Stimulated activated naive CD8-positive, alpha-beta T cell treated with anti-CD3 and anti-CD28 coated beads, Interleukin-15, amount 100 ng/mL, for 72 hours (primary cell): ENCODE measurements around the gene RPUSD1.
A peak's percentile ranks its signal among the peaks of the same experiment; 100 is the strongest.
"Not testable (repeated sequence)": the region's sequence is repeated elsewhere in the genome, so short reads cannot be mapped to it uniquely, and the experiment has no call there.

Source experiments
- ATAC-seq: fragments of 150-1000 bp; cut with Tn5 transposase; 2 replicates; pipeline ENCODE4 v1.10.0; 2021; ENCODE audit warnings: mild to moderate bottlenecking, moderate library complexity
- DNase-seq, 2 donors: peaks; one replicate each; pipeline ENCODE4 v3.0.0; 2021 to 2022
- H3K27ac Mint-ChIP-seq, 2 donors: one replicate each; pipeline ENCODE4 v1.8.0; 2022; ENCODE audit warnings: mild to moderate bottlenecking in 2 of 2, mixed read lengths in 2 of 2, moderate library complexity in 2 of 2
- H3K27me3 Mint-ChIP-seq: one replicate; pipeline ENCODE4 v1.8.0; 2022; ENCODE audit warnings: mixed read lengths
- H3K4me1 Mint-ChIP-seq: one replicate; pipeline ENCODE4 v1.8.0; 2022; ENCODE audit warnings: mild to moderate bottlenecking, mixed read lengths
- H3K4me3 Mint-ChIP-seq, 2 donors: one replicate each; pipeline ENCODE4 v1.8.0; 2022; ENCODE audit warnings: mild to moderate bottlenecking in 2 of 2, mixed read lengths in 2 of 2, moderate library complexity in 1 of 2
- H3K9me3 Mint-ChIP-seq, 2 donors: one replicate each; pipeline ENCODE4 v1.8.0; 2022; ENCODE audit warnings: mixed read lengths in 2 of 2

Gene RPUSD1, protein sequence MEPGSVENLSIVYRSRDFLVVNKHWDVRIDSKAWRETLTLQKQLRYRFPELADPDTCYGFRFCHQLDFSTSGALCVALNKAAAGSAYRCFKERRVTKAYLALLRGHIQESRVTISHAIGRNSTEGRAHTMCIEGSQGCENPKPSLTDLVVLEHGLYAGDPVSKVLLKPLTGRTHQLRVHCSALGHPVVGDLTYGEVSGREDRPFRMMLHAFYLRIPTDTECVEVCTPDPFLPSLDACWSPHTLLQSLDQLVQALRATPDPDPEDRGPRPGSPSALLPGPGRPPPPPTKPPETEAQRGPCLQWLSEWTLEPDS

DNA sequence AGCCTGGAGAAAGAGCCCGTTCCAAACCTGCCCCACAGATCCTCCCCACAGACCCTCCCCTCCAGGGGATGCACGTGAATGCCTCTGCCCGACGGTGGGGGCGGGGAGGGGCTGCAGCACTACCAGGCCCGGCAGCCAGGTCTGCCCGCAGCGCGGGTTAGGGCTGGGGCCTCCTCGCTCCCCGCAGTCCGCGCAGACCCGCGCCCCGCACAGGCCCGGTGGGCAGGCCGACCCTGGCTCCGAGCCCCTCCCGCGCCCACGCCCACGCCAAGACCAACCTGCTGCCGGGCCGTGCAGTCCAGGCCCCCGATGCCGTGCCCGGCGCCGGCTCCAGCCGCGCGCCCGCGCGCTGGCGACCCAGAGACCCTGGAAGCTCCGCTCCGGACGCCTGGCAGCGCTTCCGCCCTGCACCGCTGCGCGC, at the start of gene RPUSD1:
Gene RPUSD1 (minus strand): TSS at position 404 of the 421 bp plus-strand sequence. CDS start 644 bp downstream, outside the sequence.
- peak; percentile 54 for ATAC-seq

DNA sequence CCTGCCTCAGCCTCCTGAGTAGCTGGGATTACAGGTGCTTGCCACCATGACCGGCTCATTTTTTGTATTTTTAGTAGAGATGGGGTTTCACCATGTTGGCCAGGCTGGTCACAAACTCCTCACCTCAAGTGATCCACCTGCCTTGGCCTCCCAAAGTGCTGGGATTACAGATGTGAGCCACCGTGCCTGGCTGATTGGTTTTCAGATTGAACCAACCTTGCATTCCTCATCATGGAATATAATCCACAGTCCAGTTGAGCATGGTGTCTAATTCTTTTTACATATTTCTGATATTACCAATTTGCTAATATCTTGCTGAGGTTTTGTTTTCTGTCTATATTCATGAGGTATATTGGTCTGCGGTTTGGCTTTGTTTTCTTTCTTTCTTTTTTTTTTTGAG, 48.6 kb upstream of the RPUSD1 start:
- ATAC-seq, H3K4me1 Mint-ChIP-seq: not testable (repeated sequence)

More for the DNA sequence above, at the start of gene RPUSD1:
- H3K4me3 Mint-ChIP-seq = peak within 1 kb of the TSS; percentile 89 to 92
- peaks cover 51% of the 10 kb centered on the region for H3K4me1 Mint-ChIP-seq
- DNase-seq = peak in 1 of 2 donors; percentile 58
- H3K27ac Mint-ChIP-seq = peak within 1 kb of the TSS; percentile 85 to 86
- no peaks in the 10 kb centered on the region for H3K27me3 Mint-ChIP-seq
- no peaks in the 10 kb centered on the region for H3K9me3 Mint-ChIP-seq

DNA sequence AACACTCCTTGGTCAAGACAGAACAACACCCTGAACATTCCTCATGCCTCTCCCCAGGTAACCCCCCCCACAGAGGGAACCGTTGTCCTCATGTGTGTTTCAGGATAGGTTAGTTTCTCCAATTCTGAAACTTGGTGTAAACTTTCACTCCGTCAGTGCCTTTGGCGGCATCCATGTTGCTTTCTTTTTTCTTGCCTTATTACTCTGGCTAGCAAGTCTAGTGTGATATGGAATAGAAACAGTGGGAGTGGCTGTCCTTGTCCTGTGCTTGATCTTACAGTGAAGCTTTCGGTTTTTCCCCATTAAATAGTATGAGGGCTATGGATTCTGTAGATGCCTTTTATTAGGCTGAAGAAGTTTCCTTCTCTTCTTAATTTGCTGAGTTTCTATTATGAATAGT, 48.0 kb upstream of the RPUSD1 start:
- H3K4me3 Mint-ChIP-seq = no peak overlapping the region
- H3K27ac Mint-ChIP-seq = no peak overlapping the region
- no peaks in the 10 kb centered on the region for H3K4me1 Mint-ChIP-seq
- ATAC-seq (no peak), DNase-seq (no peak)
- no peaks in the 10 kb centered on the region for H3K27me3 Mint-ChIP-seq
- H3K9me3 Mint-ChIP-seq = peaks cover 5 to 17% of the 10 kb centered on the region in 2 donors

More for the DNA sequence above, 48.6 kb upstream of the RPUSD1 start:
- not testable (repeated sequence) for H3K27ac Mint-ChIP-seq, H3K27me3 Mint-ChIP-seq, H3K4me3 Mint-ChIP-seq, DNase-seq
- peaks cover 5 to 17% of the 10 kb centered on the region in 2 donors for H3K9me3 Mint-ChIP-seq

DNA sequence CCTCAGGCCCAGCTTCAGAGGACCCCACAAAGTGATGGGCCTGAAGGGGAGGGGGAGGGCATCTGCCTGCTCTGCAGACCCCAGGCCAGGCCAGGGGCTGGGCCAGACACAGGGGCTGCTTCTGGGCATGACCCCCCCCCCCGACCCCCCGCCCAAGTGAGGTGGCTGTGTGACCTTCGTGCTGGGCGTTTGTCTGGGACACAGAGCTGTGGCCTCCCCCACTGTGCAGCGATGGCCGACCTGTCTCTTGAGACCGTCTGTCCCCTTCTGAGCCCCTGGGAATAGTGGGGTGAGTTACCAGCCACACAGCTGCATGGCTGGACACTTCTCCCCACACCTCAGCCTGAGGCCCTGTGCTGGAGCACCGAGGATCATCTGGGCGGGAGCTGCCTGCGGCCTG, 47.2 kb upstream of the RPUSD1 start:
- H3K4me3 Mint-ChIP-seq = no peak overlapping the region
- ATAC-seq (no peak), DNase-seq (no peak)
- no peaks in the 10 kb centered on the region for H3K4me1 Mint-ChIP-seq
- no peak overlapping the region for H3K27ac Mint-ChIP-seq
- peaks cover 5 to 17% of the 10 kb centered on the region in 2 donors for H3K9me3 Mint-ChIP-seq
- peaks cover under 1% of the 10 kb centered on the region for H3K27me3 Mint-ChIP-seq

DNA sequence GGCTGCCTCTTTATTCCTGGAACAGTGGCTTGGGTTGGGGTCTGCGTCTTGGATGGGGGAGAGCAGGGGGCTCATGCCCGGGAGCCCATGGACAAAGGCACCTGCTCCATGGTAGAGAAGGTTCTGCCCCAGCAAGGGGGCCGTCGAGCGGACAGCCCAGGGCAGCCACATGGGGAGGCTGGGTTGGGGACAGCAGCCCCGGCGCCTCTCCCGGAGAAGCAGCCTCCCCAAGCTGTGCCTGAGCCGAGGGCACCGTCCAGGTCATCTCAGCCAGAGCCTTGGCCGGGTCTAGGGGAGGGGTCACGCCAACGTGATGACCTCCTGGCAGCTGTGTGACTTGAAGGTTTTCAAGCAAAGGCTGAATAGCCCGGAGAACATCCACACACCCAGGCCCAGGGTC, 45.2 kb upstream of the RPUSD1 start:
- no peaks in the 10 kb centered on the region for H3K4me1 Mint-ChIP-seq
- peaks cover 12% of the 10 kb centered on the region for H3K27me3 Mint-ChIP-seq
- H3K9me3 Mint-ChIP-seq = peaks cover 5 to 17% of the 10 kb centered on the region in 2 donors
- no peak overlapping the region for H3K4me3 Mint-ChIP-seq
- DNase-seq = no peak
- H3K27ac Mint-ChIP-seq = no peak overlapping the region
- no peak for ATAC-seq

DNA sequence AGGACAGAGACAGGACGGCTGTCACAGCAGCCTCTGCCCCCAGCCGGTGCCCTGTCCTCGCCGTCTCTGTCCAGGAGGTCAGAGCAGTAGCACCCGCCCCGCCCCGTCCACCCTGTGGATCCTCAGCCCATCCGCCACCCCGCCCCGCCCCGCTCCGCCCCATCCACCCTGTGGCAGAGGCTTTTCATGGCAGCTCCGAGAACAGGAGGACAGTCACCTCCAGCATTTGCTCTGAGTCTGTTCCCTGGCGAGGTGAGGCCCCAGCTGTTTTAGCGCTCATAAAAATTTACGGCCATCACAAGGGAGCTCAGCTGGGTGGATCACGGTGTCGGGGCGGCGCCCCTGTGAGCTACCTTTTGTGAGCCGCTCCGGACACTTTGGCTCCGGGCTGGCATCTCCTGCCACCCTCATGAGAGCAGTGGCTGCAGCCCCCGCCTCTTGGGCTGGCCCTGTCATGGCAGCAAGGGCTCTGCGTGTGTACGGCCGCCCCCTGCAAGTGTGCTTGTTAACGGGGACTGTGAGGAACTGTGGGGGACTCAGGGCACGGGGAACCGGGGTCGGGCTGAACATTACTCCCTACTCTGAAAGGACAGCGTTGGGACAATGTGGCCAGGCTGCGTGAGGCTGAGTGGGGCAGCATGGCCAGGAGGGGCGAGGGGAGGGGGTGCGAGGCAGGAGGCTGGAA, 44.6 kb upstream of the RPUSD1 start:
- no peak overlapping the region for H3K27ac Mint-ChIP-seq
- peaks cover 12% of the 10 kb centered on the region for H3K27me3 Mint-ChIP-seq
- no peaks in the 10 kb centered on the region for H3K4me1 Mint-ChIP-seq
- H3K4me3 Mint-ChIP-seq = no peak overlapping the region
- no peak for ATAC-seq
- H3K9me3 Mint-ChIP-seq = peaks cover 5 to 17% of the 10 kb centered on the region in 2 donors
- no peak for DNase-seq

DNA sequence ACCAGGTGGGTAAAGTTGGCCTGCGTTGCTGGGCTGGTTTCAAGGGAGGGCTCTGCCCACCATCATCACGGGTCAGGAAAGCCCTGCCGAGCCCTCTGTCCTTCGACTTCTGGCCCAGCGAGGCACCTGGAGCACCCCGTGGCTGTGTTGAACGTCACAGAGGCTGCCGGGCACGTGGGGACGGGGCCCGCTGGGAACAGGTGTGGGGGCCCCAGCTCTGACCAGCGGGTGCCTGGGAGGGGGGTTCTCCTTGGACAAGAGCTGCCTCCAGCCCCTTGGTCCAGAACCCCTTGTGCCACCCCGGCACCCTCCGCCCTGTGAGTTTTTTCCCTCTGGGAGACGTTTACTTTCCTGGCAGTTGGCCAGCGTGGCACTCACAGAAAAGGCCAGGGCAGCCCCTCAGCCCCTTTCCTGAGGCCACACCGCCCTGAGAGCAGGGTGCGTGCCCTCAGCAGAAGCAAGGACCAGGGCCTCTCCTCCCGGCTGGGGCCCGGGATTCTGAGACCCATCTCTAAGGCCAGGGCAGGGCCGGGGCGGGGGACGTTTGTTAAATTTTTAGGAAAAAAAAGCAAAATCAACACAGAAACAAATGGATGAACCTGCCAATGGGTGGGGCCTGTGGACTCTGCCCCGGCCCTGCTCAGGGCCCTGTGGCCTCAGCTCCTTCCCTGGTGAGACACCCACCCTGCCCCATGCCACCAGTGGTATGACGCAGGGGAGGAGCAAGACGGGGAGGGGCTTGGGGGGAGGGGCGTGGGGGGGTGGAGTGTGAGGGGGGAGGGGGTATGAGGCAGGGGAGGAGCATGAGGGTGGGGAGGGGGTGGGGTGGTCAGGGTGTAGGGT, 43.6 kb upstream of the RPUSD1 start:
- no peak for DNase-seq
- Mint-ChIP-seq H3K27ac (no peak overlapping the region), H3K9me3 (peaks cover 5 to 14% of the 10 kb centered on the region in 2 donors), H3K4me3 (no peak overlapping the region), H3K27me3 (peaks cover 12% of the 10 kb centered on the region), H3K4me1 (no peaks in the 10 kb centered on the region)
- ATAC-seq = no peak

DNA sequence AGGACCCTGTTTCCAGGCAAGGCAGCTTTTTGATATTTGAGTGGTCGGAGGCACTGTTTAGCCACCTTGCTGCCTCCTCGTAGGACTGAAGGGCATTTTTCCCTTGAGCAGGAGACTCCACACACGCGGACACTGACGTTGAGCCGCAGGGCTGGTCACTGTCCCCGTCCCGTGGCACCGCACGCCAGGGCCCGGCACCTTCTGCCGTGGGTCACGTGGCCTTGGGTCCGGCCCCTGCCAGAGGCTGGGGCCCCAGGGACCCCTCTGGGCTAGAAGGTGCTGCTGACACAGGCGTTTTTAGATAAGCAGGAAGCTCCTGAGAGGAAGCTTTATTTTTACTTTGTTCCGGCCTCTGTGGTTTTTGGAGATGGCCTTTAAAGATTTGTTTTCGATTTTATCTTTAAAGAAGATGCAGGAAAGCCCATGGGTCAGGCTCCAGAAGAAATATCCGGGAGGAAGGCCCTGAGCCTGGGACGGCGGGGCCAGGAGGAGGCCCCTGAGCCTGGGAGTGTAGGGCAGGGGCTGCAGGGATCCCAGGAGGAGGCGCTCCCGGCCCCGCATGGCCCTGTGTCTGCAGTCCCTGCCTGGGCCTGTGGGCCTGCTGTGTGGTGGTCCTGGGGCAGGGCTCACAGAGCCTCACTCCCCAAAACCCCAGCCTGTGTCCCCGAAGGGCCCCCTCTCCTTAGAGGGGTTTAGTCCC, 42.8 kb upstream of the RPUSD1 start:
- peaks cover 12% of the 10 kb centered on the region for H3K27me3 Mint-ChIP-seq
- H3K4me3 Mint-ChIP-seq = no peak overlapping the region
- H3K4me1 Mint-ChIP-seq = no peaks in the 10 kb centered on the region
- DNase-seq (no peak), ATAC-seq (no peak)
- peaks cover 0 to 7% of the 10 kb centered on the region in 2 donors for H3K9me3 Mint-ChIP-seq
- H3K27ac Mint-ChIP-seq = no peak overlapping the region

DNA sequence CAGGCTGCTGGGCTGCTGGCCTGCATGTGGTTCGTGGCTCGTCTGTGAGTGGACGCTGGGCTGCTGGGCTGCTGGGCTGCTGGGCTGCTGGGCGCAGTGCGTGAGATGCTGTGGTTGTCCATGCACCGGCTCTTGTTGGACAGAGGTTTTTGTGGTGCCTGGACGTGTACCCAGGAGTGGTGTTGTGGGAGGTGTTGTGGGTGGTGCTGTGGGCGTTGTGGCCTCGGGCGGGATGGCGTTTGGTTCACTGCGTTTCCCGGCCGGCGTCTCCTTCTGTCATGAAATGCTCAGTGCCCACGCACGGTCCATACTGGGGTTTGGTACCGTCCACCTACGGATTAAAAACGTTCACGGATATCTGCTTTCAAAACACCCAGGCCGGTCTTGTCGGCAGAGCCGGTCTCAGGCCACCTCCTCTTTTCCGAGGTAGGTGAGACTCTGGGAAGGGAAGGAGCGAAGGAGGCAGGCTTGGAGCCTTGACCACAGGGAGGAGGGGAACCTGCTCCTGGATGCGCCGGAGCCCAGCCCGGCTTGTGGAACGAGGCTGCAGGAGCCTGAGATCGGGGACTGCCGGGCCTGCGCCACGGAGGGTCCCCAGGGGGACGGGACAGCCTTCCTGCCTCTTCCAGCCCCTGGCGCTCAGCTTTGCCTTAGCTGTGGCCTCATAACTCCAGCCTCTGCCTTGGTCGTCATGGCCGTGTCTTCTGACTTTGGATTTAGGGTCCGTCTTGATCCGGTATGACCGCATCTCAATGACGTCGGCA, 42.1 kb upstream of the RPUSD1 start:
- Mint-ChIP-seq H3K9me3 (no peaks in the 10 kb centered on the region), H3K4me1 (no peaks in the 10 kb centered on the region), H3K27ac (no peak overlapping the region), H3K4me3 (no peak overlapping the region), H3K27me3 (peaks cover 12% of the 10 kb centered on the region)
- DNase-seq (no peak), ATAC-seq (no peak)

DNA sequence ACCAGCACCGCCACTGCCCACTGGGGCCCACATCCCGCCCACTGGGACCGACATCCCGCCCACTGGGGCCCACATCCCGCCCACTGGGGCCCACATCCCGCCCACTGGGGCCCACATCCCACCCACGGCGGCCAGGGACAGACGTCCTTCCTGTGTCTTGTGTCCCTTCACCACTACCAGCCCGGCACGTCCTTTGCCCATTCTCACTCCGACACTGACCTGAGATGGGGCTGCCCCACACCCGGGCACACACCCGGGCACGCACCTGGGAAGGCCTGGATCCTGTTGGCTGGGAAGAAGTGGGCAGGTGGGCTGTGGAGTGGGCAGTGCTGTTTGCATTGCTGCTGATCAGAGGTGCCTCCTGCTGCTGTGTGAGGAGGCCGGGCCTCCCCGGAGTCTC, 40.7 kb upstream of the RPUSD1 start:
- Mint-ChIP-seq H3K27me3 (peaks cover 12% of the 10 kb centered on the region), H3K27ac (no peak overlapping the region), H3K9me3 (no peaks in the 10 kb centered on the region), H3K4me3 (no peak overlapping the region), H3K4me1 (no peaks in the 10 kb centered on the region)
- DNase-seq (no peak), ATAC-seq (no peak)

DNA sequence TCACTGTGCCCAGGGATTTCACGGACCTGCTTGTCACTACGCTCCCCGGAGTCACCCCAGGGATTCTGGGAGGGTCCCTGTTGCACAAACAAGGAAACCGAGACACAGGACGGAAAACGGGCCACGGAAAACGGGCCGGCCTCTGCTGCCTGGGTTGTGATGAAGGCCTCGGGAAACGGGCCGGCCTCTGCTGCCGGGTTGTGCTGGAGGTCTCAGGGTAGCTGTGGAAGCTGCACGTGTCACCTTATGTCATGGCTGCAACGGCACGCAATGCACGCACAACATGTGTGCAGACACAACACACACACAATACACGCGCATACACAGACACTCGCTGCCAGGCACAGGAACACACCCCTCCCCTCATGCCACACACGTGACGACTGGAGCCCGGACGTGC, 39.3 kb upstream of the RPUSD1 start:
- Mint-ChIP-seq H3K4me3 (no peak overlapping the region), H3K9me3 (no peaks in the 10 kb centered on the region), H3K27ac (no peak overlapping the region), H3K27me3 (peaks cover 12% of the 10 kb centered on the region), H3K4me1 (no peaks in the 10 kb centered on the region)
- no peak for DNase-seq
- no peak for ATAC-seq

DNA sequence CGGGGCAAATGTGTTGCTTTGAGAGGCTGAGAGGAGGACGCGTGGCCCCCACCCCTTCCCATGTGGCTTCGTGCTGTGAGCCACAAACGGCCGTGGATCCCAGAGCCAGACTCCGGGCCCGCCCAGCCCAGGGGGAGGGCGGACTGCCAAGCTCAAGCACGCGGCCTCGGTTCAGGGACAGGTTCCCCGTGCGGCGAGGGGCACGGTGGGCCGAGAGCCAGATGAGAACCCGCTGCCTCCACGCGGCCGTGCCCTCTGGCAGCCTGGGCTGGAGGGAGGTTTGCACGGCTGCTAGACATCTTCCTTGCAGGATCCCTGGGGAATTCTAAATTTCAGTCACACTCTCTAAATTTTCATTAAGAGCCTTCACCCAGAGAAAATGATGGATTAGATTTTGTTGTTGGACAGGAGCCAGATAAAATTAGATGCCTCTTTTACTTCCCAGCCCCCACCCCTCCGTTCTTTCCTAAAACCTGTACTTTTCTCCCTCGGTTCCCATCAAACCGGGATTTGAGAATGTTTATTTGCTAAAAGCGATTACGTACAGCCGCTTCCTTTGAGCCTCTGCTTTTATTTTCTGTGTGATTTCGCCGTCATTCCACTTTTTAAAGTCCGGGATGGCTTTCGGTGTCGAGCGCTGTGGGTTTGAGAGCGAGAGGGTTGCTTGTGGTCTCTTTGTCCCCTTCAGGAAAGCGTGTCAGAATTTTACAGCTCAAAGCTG, 37.3 kb upstream of the RPUSD1 start:
- no peak overlapping the region for H3K27ac Mint-ChIP-seq
- no peak overlapping the region for H3K4me3 Mint-ChIP-seq
- H3K9me3 Mint-ChIP-seq = no peaks in the 10 kb centered on the region
- H3K4me1 Mint-ChIP-seq = no peaks in the 10 kb centered on the region
- no peak for ATAC-seq
- peaks cover 12% of the 10 kb centered on the region for H3K27me3 Mint-ChIP-seq
- DNase-seq = no peak

DNA sequence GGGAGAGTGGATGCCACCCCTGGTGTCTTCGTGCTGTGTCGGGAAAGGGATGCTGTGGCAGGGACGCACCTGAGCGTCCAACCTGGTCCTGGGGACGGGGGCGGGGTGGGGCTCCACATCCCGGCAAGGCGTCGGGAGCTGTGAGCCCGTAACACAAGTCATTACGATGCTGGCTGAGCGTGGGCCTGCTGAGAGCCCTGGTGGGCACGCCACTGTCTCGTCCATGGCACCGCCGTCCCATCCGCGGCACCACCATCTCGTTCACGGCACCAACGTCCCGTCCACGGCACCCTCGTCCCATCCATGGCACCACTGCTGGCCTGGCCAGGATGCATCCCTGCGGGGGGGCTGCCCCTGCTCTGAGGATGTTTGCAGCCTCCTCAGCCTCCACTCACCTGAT, 36.4 kb upstream of the RPUSD1 start:
- DNase-seq (no peak), ATAC-seq (no peak)
- Mint-ChIP-seq H3K27me3 (peaks cover 13% of the 10 kb centered on the region), H3K4me1 (peaks cover 8% of the 10 kb centered on the region), H3K27ac (no peak overlapping the region), H3K4me3 (no peak overlapping the region), H3K9me3 (no peaks in the 10 kb centered on the region)

DNA sequence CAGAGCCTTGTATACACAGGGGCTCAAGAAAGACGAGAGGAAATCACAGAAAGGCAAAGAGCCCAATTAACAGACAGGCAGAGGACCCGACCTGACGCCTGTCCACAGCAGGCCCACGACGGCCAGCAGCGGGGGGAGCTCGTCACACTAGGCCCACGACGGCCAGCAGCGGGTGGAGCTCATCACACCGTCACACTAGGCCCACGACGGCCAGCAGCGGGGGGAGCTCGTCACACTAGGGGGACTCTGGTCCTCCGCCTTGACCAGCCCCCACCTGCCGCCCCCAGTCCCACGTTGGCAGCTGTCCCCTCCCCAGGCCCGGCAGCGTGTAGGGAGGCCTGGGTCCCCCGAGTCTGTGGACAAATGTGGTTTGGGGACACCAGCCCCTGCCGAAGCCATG, 36.0 kb upstream of the RPUSD1 start:
- Mint-ChIP-seq H3K4me1 (peaks cover 10% of the 10 kb centered on the region), H3K27ac (no peak overlapping the region), H3K4me3 (no peak overlapping the region), H3K27me3 (peaks cover 12% of the 10 kb centered on the region), H3K9me3 (no peaks in the 10 kb centered on the region)
- ATAC-seq (no peak), DNase-seq (no peak)
